RWPE1 (cell line): ENCODE results near the gene SLCO1C1.
"Not testable (repeated sequence)": the region's sequence is repeated elsewhere in the genome, so short reads cannot be mapped to it uniquely, and the experiment has no call there.

ENCODE experiments used
- CTCF ChIA-PET: fragments of 350-600 bp; sonication (Branson Sonifier 250); formaldehyde crosslinking; extraction: SDS; loops from one replicate; lab custom pipeline; 2021; lab: Yijun Ruan, JAX
- POLR2A ChIA-PET: fragments of 400-600 bp; formaldehyde crosslinking; extraction: SDS; loops from one replicate; lab custom pipeline; 2020; ENCODE audit warnings: antibody characterized with exemption; ENCODE audit not compliant: low non-redundant PET; lab: Yijun Ruan, JAX
- DNase-seq: peaks from one replicate; pipeline ENCODE4 v3.0.0; 2012; ENCODE audit warnings: low spot score
- H3K27ac ChIP-seq: fragments of 450-650 bp; 2 replicates; pipeline ENCODE4 v1.5.1; 2017
- TF ChIP-seq, protein P1 (sequence below): fragments of 450-650 bp; conservative IDR thresholded peaks from 2 replicates; pipeline ENCODE4 v1.5.1; 2017; ENCODE audit warnings: low read depth, mild to moderate bottlenecking

SLCO1C1 gene

DNA sequence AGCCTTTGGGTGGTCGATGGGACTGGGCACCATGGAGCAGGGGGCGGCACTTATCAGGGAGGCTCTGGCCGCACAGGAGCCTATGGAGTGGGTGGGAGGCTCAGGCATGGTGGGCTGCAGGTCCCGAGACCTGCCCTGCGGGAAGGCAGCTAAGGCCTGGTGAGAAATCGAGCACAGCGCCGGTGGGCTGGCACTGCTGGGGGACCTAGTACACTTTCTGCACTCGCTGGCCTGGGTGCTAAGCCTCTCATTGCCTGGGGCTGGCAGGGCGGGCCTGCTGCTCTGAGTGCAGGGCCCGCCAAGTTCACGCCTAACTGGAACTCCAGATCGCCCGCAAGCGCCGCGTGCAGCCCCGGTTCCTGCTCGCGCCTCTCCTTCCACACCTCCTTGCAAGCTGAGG, 82.3 kb downstream of the SLCO1C1 start:
- no peak overlapping the region for H3K27ac ChIP-seq
- POLR2A ChIA-PET: no interaction called here
- DNase-seq: no peak
- TF ChIP-seq, protein P1, sequence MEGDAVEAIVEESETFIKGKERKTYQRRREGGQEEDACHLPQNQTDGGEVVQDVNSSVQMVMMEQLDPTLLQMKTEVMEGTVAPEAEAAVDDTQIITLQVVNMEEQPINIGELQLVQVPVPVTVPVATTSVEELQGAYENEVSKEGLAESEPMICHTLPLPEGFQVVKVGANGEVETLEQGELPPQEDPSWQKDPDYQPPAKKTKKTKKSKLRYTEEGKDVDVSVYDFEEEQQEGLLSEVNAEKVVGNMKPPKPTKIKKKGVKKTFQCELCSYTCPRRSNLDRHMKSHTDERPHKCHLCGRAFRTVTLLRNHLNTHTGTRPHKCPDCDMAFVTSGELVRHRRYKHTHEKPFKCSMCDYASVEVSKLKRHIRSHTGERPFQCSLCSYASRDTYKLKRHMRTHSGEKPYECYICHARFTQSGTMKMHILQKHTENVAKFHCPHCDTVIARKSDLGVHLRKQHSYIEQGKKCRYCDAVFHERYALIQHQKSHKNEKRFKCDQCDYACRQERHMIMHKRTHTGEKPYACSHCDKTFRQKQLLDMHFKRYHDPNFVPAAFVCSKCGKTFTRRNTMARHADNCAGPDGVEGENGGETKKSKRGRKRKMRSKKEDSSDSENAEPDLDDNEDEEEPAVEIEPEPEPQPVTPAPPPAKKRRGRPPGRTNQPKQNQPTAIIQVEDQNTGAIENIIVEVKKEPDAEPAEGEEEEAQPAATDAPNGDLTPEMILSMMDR: no peak
- CTCF ChIA-PET: interaction anchor here (0.6 kb wide), 1 partner anchor 390 kb away, joined by 4 read pairs; no protein-coding TSS in a partner anchor

DNA sequence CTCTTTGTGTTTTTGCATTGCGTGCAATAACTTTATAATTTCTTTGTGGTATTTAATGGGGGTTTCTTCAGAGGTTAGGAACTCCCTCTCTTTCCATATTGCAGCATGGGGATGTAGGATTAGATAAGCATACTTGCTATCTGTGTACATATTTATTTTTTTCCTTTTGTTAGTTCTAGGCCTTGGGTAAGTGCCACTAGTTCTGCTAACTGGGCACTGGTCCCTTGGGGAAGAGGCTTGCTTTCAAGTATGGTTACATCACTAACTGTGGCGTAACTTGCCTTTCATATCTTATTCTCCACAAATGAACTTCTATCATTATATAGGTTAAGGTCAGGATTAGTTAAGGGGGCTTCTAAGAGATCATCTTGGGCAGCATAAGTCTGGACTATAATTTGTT, 83.8 kb downstream of the SLCO1C1 start:
- POLR2A ChIA-PET: no interaction called here
- no peak for DNase-seq
- no peak overlapping the region for H3K27ac ChIP-seq
- TF ChIP-seq, protein P1: no peak
- CTCF ChIA-PET: no interaction called here

DNA sequence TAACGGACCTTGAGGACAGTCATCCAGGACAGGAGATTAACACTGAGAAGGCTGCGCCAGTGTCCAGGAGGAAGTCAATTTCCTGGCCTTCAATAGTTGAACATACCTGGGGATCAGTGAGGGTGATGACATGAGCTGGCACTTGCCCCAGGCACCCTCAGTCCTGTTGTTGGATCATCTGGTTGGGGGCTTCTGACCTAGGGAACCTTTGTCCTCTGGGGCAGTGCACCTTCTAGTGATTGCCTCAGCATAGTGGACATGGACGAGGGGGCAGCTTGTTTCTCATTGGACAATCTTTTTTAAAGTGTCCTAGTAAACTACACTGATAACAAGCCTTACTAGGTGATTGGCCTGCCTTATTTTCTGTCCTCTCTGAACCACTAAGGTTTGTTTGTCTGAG, 84.8 kb downstream of the SLCO1C1 start:
- POLR2A ChIA-PET, DNase-seq, CTCF ChIA-PET, H3K27ac ChIP-seq: not testable (repeated sequence)

DNA sequence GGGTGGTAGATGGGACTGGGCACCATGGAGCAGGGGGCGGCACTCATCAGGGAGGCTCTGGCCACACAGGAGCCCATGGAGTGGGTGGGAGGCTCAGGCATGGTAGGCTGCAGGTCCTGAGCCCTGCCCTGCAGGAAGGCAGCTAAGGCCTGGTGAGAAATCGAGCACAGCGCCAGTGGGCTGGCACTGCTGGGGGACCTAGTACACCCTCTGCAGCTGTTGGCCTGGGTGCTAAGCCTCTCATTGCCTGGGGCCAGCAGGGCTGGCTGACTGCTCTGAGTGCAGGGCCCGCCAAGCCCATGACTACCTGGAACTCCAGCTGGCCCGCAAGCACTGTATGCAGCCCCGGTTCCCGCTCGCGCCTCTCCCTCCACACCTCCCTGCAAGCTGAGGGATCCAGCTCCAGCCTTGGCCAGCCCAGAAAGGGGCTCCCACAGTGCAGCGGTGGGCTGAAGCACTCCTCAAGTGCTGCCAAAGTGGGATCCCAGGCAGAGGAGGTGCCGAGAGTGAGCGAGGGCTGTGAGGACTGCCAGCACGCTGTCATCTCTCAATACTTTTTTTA, 88.7 kb downstream of the SLCO1C1 start:
- CTCF ChIA-PET, DNase-seq, POLR2A ChIA-PET, H3K27ac ChIP-seq: not testable (repeated sequence)

DNA sequence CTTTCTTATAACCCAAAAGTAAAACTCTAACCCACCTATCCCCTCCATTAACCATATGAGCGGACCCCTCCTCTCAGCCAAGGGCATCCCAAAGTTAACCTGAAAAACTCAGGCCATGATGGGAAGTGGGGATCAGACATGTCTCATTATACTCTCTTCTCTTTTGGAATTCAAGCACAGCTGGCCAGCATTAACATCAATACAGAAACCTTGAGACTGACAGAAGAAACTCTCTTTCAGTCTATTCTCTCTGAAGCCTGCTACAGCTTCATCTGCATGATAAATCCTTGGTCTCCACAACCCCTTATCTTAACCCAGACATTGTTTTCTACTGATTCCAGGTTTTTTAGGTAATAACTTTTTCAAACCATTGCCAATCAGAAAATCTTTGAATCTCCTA, 97.8 kb downstream of the SLCO1C1 start:
- ChIA-PET CTCF (no interaction called here), POLR2A (no interaction called here)
- TF ChIP-seq, protein P1: no peak
- DNase-seq: no peak
- H3K27ac ChIP-seq: no peak overlapping the region

DNA sequence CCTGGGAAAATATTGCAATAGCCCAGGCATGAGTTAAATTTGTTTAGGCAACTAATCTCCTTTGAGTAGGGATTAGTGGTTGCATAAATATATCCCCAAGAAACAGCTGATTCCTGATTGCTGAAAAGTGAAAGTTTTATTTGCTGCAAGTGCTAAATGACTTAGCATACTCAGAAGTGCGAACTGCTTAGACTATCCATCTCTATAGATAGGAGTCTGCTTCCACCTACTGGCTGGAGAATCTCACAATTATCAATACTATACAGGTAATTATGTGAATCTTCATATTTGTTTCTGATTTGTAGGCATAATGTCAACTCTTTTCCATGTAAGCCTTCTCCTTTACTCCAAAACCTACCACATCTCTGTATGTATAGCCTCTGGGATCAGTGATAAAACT, 103.4 kb downstream of the SLCO1C1 start:
- TF ChIP-seq, protein P1: no peak
- ChIA-PET CTCF (interaction anchor here (0.6 kb wide), 1 partner anchor 1583 kb away, joined by 6 read pairs; no protein-coding TSS in a partner anchor), POLR2A (no interaction called here)
- H3K27ac ChIP-seq: no peak overlapping the region
- no peak for DNase-seq

DNA sequence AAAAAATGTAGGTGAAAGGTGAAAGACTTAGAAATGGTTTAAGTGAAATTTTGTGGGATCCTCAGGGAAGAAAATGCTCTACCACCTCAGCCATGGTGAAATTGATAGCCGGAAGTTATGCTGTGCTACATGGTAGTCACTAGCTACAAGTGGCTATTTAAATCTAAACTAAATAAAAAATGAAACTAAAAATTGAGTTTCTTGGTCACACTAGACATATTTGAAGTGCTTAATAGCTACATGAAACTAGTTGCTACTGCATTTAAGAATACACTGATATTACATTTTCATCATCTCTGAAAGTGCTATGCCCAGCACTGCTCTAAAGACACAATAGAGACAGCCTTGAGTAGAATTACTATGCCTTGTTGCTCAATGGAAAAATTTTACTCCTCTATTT, 105.0 kb downstream of the SLCO1C1 start:
- TF ChIP-seq, protein P1: no peak
- no peak for DNase-seq
- CTCF ChIA-PET: interaction anchor here (0.6 kb wide), 1 partner anchor 901 kb away, joined by 3 read pairs; no protein-coding TSS in a partner anchor
- POLR2A ChIA-PET: no interaction called here
- no peak overlapping the region for H3K27ac ChIP-seq
